IPS DF 4.7 (cell line): Measurements from ENCODE around the gene SYNM.

ENCODE experiments used
- DNase-seq: peaks from one replicate; pipeline ENCODE4 v3.0.0-alpha.2; 2013; ENCODE audit warnings: low spot score; ENCODE audit errors: extremely low read depth

The SYNM gene

GRCh38 chr15:99082798-99083197 lies 22.1 kb upstream of the SYNM start:
- DNase-seq, result no peak

DNA sequence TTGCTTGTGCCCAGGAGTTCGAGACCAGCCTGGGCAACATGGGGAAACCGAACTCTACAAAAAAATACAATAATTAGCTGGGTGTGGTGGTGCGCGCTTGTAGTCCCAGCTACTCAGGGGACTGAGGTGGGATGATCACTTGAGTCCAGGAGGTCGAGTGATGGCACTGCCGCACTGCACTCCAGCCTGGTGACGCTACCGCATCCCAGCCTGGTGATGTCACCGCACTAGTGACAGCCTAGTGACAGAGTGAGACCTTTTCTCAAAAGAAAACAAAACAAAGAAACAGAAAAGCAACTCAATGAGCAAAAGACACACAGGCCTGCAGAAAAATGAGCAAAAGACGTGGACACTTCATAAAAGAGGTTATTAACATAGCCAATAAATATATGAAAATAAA lies 19.9 kb upstream of the SYNM start:
- DNase-seq, result no peak

- no peak for DNase-seq
Observed at GRCh38 chr15:99085413-99086326, 19.2 kb upstream of the SYNM start.

GRCh38 chr15:99086327-99086667 lies 18.6 kb upstream of the SYNM start:
- DNase-seq, result no peak

GRCh38 chr15:99087405-99087943 lies 17.4 kb upstream of the SYNM start:
- DNase-seq, result no peak

DNA sequence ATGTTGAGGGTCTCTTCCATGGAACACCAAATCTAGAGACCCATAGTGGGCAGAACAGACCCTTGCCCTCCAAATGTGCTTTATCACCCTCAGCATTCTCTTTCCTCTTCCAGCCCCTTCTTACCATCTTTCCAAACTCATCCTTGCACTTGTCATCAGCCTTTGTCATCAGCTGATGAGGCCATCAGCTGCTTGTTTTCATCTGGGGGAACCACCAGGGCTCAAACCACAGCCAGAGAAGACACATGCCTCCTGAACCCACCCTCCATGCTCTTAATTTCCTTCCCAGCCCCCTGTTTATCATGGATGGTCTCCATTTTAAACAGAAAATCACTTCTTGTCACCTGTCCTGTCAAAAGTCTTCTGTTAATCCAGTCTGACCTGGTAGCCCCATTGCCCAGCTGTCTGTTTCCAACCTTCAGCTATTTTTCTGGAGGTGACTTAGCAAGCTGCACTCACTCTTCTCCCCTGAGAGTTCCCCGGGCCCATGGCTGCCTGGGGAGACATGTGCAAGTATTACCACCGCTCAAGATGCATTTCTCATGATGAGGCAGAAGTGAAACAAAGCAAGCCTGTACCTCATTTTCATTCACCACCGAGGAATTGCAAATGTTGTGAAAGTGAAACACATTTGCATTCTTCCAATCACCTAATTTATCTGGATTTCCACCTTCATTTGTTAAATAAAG lies 14.7 kb upstream of the SYNM start:
- no peak for DNase-seq

- no peak for DNase-seq
Observed at GRCh38 chr15:99090938-99091337, 13.9 kb upstream of the SYNM start.

GRCh38 chr15:99092554-99093172 lies 12.2 kb upstream of the SYNM start:
- no peak for DNase-seq

GRCh38 chr15:99095626-99096025 lies 9.3 kb upstream of the SYNM start:
- no peak for DNase-seq

DNA sequence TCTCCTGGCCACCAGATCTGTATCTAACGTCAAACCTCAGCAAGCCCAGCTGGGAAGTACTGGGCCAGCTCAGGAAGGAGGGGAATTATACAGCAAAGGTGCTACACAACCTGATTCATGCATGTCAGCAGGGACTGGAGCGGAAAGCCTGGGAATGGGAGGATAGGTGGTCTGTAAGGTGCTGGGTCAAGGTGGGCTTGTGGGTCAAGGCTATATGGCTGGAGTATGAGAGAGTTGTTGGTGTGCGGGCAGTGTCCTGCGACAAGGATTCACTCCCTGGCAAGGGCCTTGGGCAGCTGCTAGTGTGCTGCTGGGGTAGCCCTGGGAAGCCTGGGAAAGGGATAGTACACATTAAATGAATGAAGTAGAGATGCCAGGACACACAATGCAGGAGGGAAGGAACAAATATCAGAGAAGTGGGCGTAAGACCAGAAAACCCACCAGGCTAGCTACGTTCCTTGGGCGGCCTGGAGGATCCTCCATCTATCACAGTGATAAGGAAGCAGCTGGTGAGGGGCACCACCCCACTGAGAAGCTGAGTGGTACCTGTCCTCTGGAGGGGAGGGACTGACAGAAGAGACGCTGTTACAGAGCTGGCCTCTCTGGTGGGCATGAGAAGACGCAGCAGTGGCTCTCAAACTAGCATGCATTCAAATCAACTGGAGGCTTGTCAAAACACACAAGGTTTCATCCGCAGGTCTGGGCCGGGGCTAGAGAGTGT lies 8.5 kb upstream of the SYNM start:
- no peak for DNase-seq

GRCh38 chr15:99096894-99097426 lies 7.9 kb upstream of the SYNM start:
- DNase-seq, result no peak

DNA sequence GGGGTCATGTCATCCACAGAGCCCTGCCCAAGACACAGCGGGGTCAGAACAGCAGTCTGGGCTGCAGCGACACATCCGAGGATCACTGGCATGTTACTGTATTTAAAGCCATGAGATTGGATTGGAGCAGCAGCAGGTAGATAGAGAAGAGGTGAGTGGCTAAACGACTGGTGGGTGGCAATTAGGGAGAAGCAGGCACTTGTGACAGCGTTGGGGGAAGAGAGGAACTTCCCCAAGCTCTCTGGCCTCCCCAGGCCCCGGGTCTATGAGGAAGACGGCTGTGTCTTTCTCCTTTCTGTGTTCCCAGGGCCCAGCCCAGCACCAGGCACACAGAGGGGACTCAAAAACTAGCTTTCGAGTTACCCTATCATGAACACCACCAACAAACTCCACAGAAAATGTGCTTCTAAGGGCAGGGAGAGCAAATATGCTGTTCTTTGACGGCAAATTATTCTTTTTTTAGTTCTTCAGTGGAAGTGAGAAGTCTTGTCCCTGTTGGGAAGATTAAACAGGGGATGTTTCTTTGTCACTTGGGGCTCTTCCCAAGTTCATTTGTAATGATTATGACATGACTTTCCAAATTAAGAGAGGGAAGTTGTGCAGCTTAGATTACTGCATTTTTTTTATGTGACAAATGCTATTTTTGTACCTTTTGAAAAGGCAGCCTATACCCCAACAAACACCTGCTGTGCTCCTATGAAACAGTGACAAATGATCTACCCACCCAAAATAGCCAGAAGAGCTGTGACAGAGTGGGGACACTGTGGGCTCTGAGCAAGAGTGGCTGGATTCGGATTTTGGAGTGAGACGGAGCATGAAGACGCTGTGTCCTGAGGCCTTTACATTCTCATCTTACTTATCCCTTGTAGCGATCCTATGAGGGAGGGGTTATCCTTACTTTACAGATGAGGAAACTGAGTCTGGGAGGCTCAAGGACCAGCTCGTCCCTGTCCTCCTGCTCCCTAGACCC lies 7.2 kb upstream of the SYNM start:
- no peak for DNase-seq

GRCh38 chr15:99098426-99098825 lies 6.5 kb upstream of the SYNM start:
- no peak for DNase-seq

DNA sequence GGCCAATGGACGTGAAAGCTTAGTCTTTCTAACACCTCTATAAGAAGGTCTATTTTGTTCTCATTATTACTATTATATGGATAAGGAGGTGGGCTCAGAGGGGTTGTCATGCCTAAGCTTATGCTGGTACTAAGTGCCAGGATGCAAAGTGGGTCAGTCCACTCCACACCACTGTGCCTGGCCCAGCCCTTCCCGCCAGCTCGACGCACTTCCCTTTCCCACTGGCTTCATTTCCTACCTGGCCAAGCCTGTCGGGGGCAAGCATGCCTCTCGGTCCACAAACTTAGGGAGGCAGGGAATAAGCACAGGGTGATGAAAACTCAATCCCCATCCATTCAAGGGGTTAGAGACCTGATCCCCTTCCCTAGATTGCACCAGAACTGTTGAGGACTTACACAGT lies 5.9 kb upstream of the SYNM start:
- DNase-seq, result no peak

- no peak for DNase-seq
Observed at GRCh38 chr15:99099661-99100060, 5.2 kb upstream of the SYNM start.

DNA sequence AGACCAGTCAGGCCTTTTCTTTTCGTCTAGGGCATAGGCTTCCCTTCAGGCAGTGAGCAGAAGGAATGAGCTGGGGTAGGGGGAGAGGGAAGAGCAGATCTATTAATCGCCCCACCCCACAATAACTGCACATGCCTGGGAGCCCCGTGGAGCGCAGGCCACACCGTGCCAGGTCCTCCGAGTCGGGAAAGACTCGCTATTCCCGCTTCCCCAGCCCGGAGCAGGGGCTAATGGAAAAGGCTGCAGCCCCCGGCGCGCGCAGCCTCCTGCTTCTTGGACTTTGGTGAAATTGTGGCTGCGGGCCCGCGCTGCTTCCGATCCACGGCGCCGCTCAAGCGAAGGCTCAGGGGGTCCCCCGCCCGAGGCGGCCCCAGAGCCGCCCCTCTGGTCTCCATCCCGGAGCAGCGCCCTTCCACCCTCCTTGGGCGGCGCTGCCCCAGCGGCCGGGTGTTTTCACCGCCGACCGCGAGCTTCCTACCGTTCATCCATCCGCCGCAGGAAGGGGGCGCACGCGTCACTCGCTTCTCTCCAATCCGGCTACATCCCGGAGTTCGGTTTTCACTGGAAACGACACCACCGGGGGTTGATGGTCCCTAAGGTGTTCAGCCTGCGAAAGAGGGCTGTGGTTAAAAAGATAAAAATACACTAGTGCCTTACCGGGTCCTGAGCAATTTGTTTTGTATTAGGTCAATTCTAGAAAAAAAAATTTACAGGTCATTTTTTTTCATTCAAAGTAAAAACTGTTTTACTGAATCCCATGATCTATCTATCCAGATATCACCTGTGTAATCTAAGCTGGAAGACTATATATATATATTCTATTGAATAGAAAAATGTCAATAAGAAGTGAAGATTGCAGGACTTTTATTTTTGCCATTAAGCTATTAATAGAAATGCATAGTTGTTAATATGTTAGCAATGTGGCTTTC lies 4.4 kb upstream of the SYNM start:
- no peak for DNase-seq

DNA sequence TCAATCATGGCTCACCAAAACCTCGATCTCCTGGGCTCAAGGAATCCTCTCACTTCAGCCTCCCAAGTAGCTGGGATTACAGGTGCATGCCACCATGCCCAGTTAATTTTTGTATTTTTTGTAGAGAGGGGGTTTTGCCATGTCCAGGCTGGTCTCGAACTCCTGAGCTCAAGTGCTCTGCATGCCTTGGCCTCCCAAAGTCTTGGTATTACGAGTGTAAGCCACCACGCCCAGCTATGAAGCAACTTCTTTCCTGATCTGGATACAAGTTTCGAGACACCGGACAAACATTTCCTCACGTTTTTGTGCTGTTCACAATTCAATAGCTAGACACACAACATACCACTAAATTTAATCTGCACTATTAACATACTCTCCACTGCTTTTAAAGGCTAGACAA lies 3.4 kb upstream of the SYNM start:
- DNase-seq, result no peak

DNA sequence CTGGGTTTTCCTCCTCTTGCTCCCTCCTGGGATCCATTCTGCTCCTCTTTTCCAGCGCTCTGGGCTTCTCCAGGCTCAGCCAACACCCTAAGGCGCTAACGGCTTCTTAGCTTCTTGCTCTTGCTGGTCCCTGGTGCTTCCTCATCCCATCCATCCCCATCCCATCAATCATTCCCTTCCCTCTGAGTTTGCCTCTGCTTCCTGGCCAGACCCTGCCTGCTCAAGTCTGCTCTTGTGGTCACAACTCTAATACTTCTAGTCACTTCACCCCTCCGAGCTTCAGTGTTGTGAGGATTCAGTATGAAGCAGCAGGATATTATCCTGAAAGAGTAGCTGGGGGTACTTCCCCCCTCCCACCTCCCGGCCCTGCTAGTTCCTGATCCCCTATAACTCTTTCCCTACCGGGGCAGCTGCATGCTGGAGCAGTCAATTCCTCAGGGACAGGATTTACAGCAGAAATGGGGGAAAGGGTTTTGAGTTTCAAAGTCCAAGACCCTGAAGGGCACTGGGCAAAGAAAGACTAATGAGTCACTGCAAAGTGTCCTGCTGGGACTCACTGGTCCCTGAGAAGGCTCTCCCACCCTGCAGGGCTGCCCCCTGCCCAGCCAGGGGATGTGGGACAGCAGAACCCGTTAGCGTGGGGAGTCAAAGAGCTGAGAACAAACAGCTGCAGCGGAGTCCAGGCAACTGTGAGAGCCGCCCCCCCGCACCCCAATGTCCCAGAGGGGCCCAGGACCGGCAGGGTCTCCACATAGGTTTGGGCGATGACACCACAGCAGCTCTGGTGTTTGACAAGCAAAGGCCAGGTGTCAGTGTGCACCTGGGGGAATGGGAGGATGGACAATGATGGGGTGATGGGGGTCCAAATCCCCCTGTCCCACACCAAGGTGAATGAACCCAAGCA lies 2.3 kb upstream of the SYNM start:
- no peak for DNase-seq
